GM12872 (cell line): ENCODE measurements around the gene MIB2.

Experiments used
- CTCF ChIP-seq: IDR thresholded peaks from 3 replicates; pipeline ENCODE4 v1.5.1; 2011; ENCODE audit warnings: low read depth, mild to moderate bottlenecking, low read length, moderate library complexity; ENCODE audit not compliant: insufficient read depth

The MIB2 gene

GRCh38 chr1:1627829-1628753 lies 12.8 kb downstream of the MIB2 start:
- no peak for TF ChIP-seq CTCF

DNA sequence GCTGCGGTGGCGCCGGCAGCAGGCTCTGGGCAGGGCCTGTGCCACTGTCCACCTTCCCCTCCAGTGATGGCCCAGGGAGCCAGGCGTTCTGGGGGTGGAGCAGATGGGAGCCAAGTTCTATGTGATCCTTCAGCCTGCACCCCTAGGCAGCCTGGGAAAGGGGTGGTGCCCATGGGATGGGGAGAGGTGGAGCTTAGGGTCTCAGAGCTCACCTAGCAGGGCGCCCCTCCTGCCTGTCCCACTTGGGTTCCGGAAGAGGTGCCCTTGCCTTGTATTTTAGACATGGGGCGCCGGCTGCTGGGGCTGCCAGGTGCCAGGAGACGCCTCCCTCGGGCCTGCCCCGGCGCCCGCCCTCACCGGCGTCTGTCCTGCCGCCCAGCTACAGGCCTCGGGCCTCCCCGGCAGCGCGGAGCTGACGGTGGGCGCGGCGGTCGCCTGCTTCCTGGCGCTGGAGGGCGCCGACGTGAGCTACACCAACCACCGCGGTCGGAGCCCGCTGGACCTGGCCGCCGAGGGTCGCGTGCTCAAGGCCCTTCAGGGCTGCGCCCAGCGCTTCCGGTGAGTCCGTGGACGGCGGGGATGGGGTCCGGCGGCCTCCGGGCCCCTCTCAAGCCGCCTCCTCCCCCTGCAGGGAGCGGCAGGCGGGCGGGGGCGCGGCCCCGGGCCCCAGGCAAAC lies 13.6 kb downstream of the MIB2 start:
- no peak for TF ChIP-seq CTCF

GRCh38 chr1:1629430-1630190 lies 14.3 kb downstream of the MIB2 start:
- no peak for TF ChIP-seq CTCF

DNA sequence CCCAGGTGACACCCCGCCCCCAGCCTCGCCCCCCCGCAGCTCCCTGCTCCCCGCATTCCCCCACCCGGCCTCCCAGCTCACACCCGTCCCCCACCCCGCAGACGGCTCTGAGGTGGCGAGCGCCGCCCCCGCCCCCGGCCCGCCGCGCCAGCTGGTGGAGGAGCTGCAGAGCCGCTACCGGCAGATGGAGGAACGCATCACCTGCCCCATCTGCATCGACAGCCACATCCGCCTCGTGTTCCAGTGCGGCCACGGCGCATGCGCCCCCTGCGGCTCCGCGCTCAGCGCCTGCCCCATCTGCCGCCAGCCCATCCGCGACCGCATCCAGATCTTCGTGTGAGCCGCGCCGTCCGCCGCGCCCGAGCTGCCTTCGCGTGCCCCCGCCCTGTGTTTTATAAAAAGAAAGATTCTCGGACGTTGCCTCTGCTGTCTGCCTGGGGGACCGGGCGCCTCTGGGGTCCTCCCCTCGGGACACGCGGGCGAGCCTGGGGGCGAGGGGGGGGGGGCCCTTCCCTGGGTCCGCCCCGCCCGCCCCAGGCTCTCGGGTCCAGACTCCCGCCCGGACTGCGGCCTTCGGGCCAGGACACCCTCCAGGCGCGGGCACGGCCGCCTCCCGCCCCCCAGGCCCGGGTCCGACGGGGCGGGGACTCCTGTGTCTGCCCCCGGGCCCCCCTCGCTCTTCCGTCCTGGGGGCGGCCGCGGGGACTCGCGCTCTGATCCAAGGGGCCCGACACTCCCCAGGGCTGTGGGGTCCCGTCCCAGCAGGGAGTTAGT lies 15.1 kb downstream of the MIB2 start:
- no peak for TF ChIP-seq CTCF

GRCh38 chr1:1630965-1631781 lies 15.9 kb downstream of the MIB2 start:
- no peak for TF ChIP-seq CTCF

DNA sequence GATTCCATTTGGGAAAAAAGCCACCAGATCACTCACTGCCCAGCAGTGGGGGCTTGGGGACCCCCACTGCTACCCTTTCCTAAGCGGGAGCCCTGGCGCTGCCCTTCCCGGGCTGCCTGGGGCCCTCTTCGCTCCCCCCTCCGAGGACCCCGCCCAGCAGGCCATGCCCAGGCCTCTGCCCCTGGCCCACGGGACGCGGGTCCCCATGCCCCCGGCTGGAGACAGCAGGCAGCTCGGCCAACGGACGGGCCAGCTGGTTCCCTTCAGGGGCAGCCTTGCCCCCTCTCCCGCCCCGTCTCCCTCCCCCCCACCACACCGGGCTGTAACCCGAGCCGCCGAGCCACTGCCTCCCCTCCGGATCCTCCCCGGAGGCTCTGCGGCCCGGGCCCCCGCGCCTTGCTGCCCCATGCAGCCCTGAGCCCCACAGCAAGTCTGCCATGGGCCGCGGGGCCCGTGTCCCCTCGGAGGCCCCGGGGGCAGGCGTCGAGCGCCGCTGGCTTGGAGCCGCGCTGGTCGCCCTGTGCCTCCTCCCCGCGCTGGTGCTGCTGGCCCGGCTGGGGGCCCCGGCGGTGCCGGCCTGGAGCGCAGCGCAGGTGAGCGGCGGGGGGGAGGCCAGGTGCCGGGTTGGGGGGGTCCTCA lies 16.6 kb downstream of the MIB2 start, which contains the start of gene MMP23B:
TSS of gene MMP23B (plus strand) at position 392 of the 639 bp plus-strand sequence. CDS start at position 438, 46 bp downstream.
- no peak for TF ChIP-seq CTCF
